Psoas muscle (tissue), 8 donors: ENCODE data around the gene PRDX1. TPM values are rescaled to one million over a fixed set of nuclear protein-coding genes. Genes with fewer than 3 reads are reported as not detected.
A peak's percentile ranks its signal among the peaks of the same experiment; 100 is the strongest.
"Not testable (repeated sequence)": the region's sequence is repeated elsewhere in the genome, so short reads cannot be mapped to it uniquely, and the experiment has no call there.

Experiments used
- ATAC-seq, 4 donors: fragments of 200-7000 bp; cut with Tn5 transposase; one replicate each; pipeline ENCODE4 v1.9.1; 2020; ENCODE audit warnings: moderate library complexity in 3 of 4, mild to moderate bottlenecking in 2 of 4
- DNase-seq, 2 donors: peaks; one replicate each; pipeline ENCODE4 v3.0.0-alpha.2; 2020
- H3K27ac ChIP-seq: fragments of 200-600 bp; one replicate; pipeline ENCODE4 v1.8.0; 2022
- H3K27me3 ChIP-seq, 3 donors: fragments of 200-600 bp in 1 of 3; one replicate each; pipeline versions ENCODE4 v1.6.1 to v1.8.0; 2013 to 2022; ENCODE audit warnings: low read length in 2 of 3, mild to moderate bottlenecking in 2 of 3, moderate library complexity in 1 of 3; ENCODE audit not compliant: insufficient read depth in 3 of 3
- H3K36me3 ChIP-seq, 2 donors: fragments of 200-600 bp in 1 of 2; one replicate each; pipeline versions ENCODE4 v1.6.1 to v1.8.0; 2013 to 2022; ENCODE audit warnings: low read depth in 1 of 2, mild to moderate bottlenecking in 1 of 2, moderate library complexity in 1 of 2; ENCODE audit not compliant: insufficient read depth in 1 of 2
- H3K4me1 ChIP-seq: fragments of 200-600 bp; one replicate; pipeline ENCODE4 v1.8.0; 2022
- H3K4me3 ChIP-seq: fragments of 200-600 bp; one replicate; pipeline ENCODE4 v1.8.0; 2022; ENCODE audit warnings: mild to moderate bottlenecking
- H3K9me3 ChIP-seq: fragments of 200-600 bp; one replicate; pipeline ENCODE4 v1.8.0; 2022
- CTCF ChIP-seq: fragments of 200-600 bp; IDR thresholded peaks from one replicate; pipeline ENCODE4 v1.8.0; 2022; ENCODE audit warnings: antibody characterized with exemption
- WGBS, 3 donors: extraction: QIAGEN DNeasy Blood & Tissue Kit; methylation state at CpG; one replicate each; pipeline versions ENCODE4 v1.1.6 to v1.1.7; 2013; 5-methylcytosine and 5-hydroxymethylcytosine counted together
- intact Hi-C, 2 donors: fragments of 100-400 bp; cut with DNase I; formaldehyde crosslinking; loops; one replicate each; pipeline versions ENCODE4 v1.11.0 to v1.14.2; 2022
- polyA plus RNA-seq, 3 donors: library from polyadenylated mRNA; stranded (reverse); fragments of 200-250 nt; gene quantifications; one replicate each; pipeline ENCODE4 v1.2.3, GENCODE V29; 2013
- total RNA-seq, 4 donors: library from RNA; stranded (reverse); fragmentation: NEBNext Ultra II Directional in 2 of 4; extraction: Animal tissue kit (Norgen Biotek cat#: 25700) in 2 of 4; gene quantifications; one replicate each; pipeline versions ENCODE4 v1.2.1 to v1.2.4, GENCODE V29; 2021 to 2023
- donor health status: healthy with polysubstance abuse.
- donor health status: DM: no; HTN: no; CAD: no; lungs with moderate emphysema.
- donor health status: Bipolar disorder and iron deficiency.
- donor health status: healthy.
- donor health status: DM: yes; HTN: yes; CAD: no.
- donor health status: DM: no; HTN: no; CAD: no.
- donor health status: DM: no; HTN: no; CAD: no.
- donor health status: DM: yes; HTN: yes; CAD: no.

Gene PRDX1
- total and polyA plus RNA-seq, 7 donors: 354 to 1,179 (median 524) TPM

- Histone ChIP-seq H3K36me3 (no peaks in the 10 kb centered on the region), H3K4me3 (peak overlapping the region; percentile 93), H3K27ac (peak overlapping the region; percentile 89), H3K4me1 (peaks cover 19% of the 10 kb centered on the region), H3K27me3 (no peaks in the 10 kb centered on the region), H3K9me3 (no peaks in the 10 kb centered on the region)
- WGBS, 3 donors: 4 to 7% (median 5%) methylated on average over 17 of the region's 17 CpGs
- no peak for TF ChIP-seq CTCF
- no peak for DNase-seq
- intact Hi-C loops: loop anchor here in 1 of 2 donors (5.0 kb wide), 1 partner anchor 478 kb away; the partner anchor contains the start of genes HECTD3 and UROD
- peak in 1 of 4 donors; percentile 3 for ATAC-seq
These were observed 31.5 kb downstream of the PRDX1 start for GRCh38 chr1:45490121-45490625.

GRCh38 chr1:45489379-45489778, 32.3 kb downstream of the PRDX1 start:
- DNase-seq, H3K27me3 ChIP-seq, H3K27ac ChIP-seq, H3K9me3 ChIP-seq, ATAC-seq, H3K36me3 ChIP-seq: not testable (repeated sequence)
- intact Hi-C loops: loop anchor here in 1 of 2 donors (5.0 kb wide), 1 partner anchor 47 kb away; no protein-coding TSS in a partner anchor
- WGBS, 3 donors: 70 to 79% (median 75%) methylated on average over 14 of the region's 14 CpGs
- Histone ChIP-seq H3K4me3 (peak overlapping the region; percentile 93), H3K4me1 (peaks cover 19% of the 10 kb centered on the region)

GRCh38 chr1:45488666-45489377, 32.9 kb downstream of the PRDX1 start:
- H3K36me3 ChIP-seq: no peaks in the 10 kb centered on the region
- no peak for TF ChIP-seq CTCF
- no peaks in the 10 kb centered on the region for H3K27me3 ChIP-seq
- H3K27ac ChIP-seq: no peak overlapping the region
- H3K4me3 ChIP-seq: no peak overlapping the region
- 69 to 83% (median 79%) methylated on average over 10 of the region's 10 CpGs for WGBS, 3 donors
- no peak for DNase-seq
- no peaks in the 10 kb centered on the region for H3K9me3 ChIP-seq
- intact Hi-C loops: loop anchor here in 1 of 2 donors (5.0 kb wide), 1 partner anchor 47 kb away; no protein-coding TSS in a partner anchor
- H3K4me1 ChIP-seq: peaks cover 19% of the 10 kb centered on the region
- ATAC-seq: no peak

GRCh38 chr1:45485949-45486348, 35.7 kb downstream of the PRDX1 start:
- DNase-seq (no peak), ATAC-seq (no peak)
- Histone ChIP-seq H3K27ac (no peak overlapping the region), H3K4me1 (peaks cover 12% of the 10 kb centered on the region), H3K4me3 (no peak overlapping the region), H3K36me3 (no peaks in the 10 kb centered on the region), H3K27me3 (no peaks in the 10 kb centered on the region), H3K9me3 (no peaks in the 10 kb centered on the region)
- TF ChIP-seq CTCF: no peak
- intact Hi-C loops: loop anchor here in 1 of 2 donors (5.0 kb wide), 1 partner anchor 44 kb away; no protein-coding TSS in a partner anchor

- intact Hi-C loops: no loop called here
- DNase-seq (no peak), ATAC-seq (no peak)
- Histone ChIP-seq H3K36me3 (no peaks in the 10 kb centered on the region), H3K4me1 (no peaks in the 10 kb centered on the region), H3K27ac (no peak overlapping the region), H3K9me3 (no peaks in the 10 kb centered on the region), H3K27me3 (no peaks in the 10 kb centered on the region), H3K4me3 (no peak overlapping the region)
- 81 to 86% (median 82%) methylated on average over 5 of the region's 5 CpGs for WGBS, 3 donors
- no peak for TF ChIP-seq CTCF
These were observed 42.5 kb downstream of the PRDX1 start for GRCh38 chr1:45479039-45479748.
